B cell (primary cell): ENCODE data around the gene PXN. TPM values are rescaled to one million over a fixed set of nuclear protein-coding genes. Genes with fewer than 3 reads are reported as not detected.
A peak's percentile ranks its signal among the peaks of the same experiment; 100 is the strongest.

Experiments used
- ATAC-seq: fragments of 200-7000 bp; cut with Tn5 transposase; one replicate; pipeline ENCODE4 v1.10.0; 2021; ENCODE audit warnings: low read depth, mild to moderate bottlenecking, moderate number of reproducible peaks, moderate library complexity
- CTCF ChIA-PET: fragments of 350-600 bp; sonication (Branson Sonifier 250); formaldehyde crosslinking; loops from one replicate; lab custom pipeline; 2021; ENCODE audit warnings: antibody characterized with exemption, inconsistent platforms; lab: Charles Lee
- POLR2A ChIA-PET: fragments of 350-600 bp; sonication (Branson Sonifier 250); formaldehyde crosslinking; loops from one replicate; lab custom pipeline; 2021; ENCODE audit warnings: antibody characterized with exemption; lab: Charles Lee
- DNase-seq: peaks from one replicate; pipeline ENCODE4 v3.0.0; 2013
- H2AFZ ChIP-seq: 2 replicates; pipeline ENCODE4 v1.6.1; 2012; ENCODE audit warnings: mild to moderate bottlenecking, low read depth, low read length; ENCODE audit not compliant: insufficient read depth, poor library complexity, severe bottlenecking
- H3K27ac ChIP-seq, 2 donors: 1 replicate in 1 of 2; 2 replicates in 1 of 2; pipeline ENCODE4 v1.5.1; 2012 to 2013; ENCODE audit warnings: low read length in 2 of 2, mild to moderate bottlenecking in 2 of 2, moderate library complexity in 1 of 2
- H3K27me3 ChIP-seq, 4 experiments: fragments of 200-600 bp in 1 of 4; sonication (generic) in 1 of 4; replicated peaks in 1 of 4; 1 replicate in 2 of 4; 2 replicates in 2 of 4; pipeline versions ENCODE4 v1.6.1 to v1.7.0; 2013 to 2016; ENCODE audit warnings: low read length in 3 of 4, mild to moderate bottlenecking in 2 of 4, mixed read lengths in 1 of 4, moderate library complexity in 1 of 4; ENCODE audit not compliant: insufficient read depth in 4 of 4, control insufficient read depth in 3 of 4; ENCODE audit errors: control extremely low read depth in 1 of 4
- H3K36me3 ChIP-seq, 2 experiments: replicated peaks in 1 of 2; 1 replicate in 1 of 2; 2 replicates in 1 of 2; pipeline versions ENCODE4 v1.6.1 to v1.7.1; 2013; ENCODE audit warnings: low read length in 1 of 2; ENCODE audit not compliant: insufficient read depth in 2 of 2, control insufficient read depth in 1 of 2; ENCODE audit errors: control extremely low read depth in 1 of 2, extremely low read depth in 1 of 2
- H3K4me1 ChIP-seq, 2 donors: fragments of 200-600 bp in 1 of 2; sonication (generic) in 1 of 2; 1 replicate in 1 of 2; 2 replicates in 1 of 2; pipeline versions ENCODE4 v1.5.1 to v1.6.1; 2013 to 2017; ENCODE audit warnings: low read length in 2 of 2; ENCODE audit not compliant: control insufficient read depth in 2 of 2, insufficient read depth in 2 of 2
- H3K4me2 ChIP-seq: replicated peaks from 2 replicates; pipeline ENCODE3; 2012; ENCODE audit warnings: mild to moderate bottlenecking, low read depth, low read length; ENCODE audit not compliant: poor library complexity, severe bottlenecking
- H3K4me3 ChIP-seq, 5 experiments: fragments of 200-600 bp in 1 of 5; sonication (generic) in 1 of 5; 1 replicate in 3 of 5; 2 replicates in 2 of 5; pipeline versions ENCODE4 v1.5.1 to v1.7.0; 2011 to 2016; ENCODE audit warnings: low read length in 4 of 5, mild to moderate bottlenecking in 4 of 5, low read depth in 2 of 5, control low read depth in 1 of 5, moderate library complexity in 1 of 5; ENCODE audit not compliant: insufficient read depth in 1 of 5; ENCODE audit errors: control extremely low read depth in 1 of 5, extremely low read depth in 1 of 5
- H3K79me2 ChIP-seq: fragments of 200-600 bp; sonication (generic); one replicate; pipeline ENCODE4 v1.6.0; 2016; ENCODE audit warnings: low read length; ENCODE audit not compliant: control insufficient read depth, insufficient read depth
- H3K9ac ChIP-seq: fragments of 200-600 bp; sonication (generic); 2 replicates; pipeline ENCODE4 v1.6.1; 2017; ENCODE audit warnings: mild to moderate bottlenecking, low read length, moderate library complexity
- H3K9me3 ChIP-seq, 3 donors: one replicate each; pipeline versions ENCODE4 v1.6.1 to v1.7.1; 2013; ENCODE audit warnings: low read length in 2 of 3; ENCODE audit not compliant: control insufficient read depth in 2 of 3, insufficient read depth in 1 of 3; ENCODE audit errors: control extremely low read depth in 1 of 3
- H4K20me1 ChIP-seq: 2 replicates; pipeline ENCODE4 v1.6.0; 2012; ENCODE audit warnings: mild to moderate bottlenecking, low read length; ENCODE audit not compliant: insufficient read depth, control insufficient read depth, poor library complexity, severe bottlenecking
- H3K27ac Mint-ChIP-seq: one replicate; pipeline ENCODE4 v1.8.0; 2021; ENCODE audit warnings: mixed read lengths
- H3K27me3 Mint-ChIP-seq: one replicate; pipeline ENCODE4 v1.8.0; 2021; ENCODE audit warnings: mixed read lengths
- H3K4me1 Mint-ChIP-seq: one replicate; pipeline ENCODE4 v1.8.0; 2021; ENCODE audit warnings: mixed read lengths
- H3K4me3 Mint-ChIP-seq: one replicate; pipeline ENCODE4 v1.8.0; 2021; ENCODE audit warnings: mixed read lengths
- H3K9me3 Mint-ChIP-seq: one replicate; pipeline ENCODE4 v1.8.0; 2022; ENCODE audit warnings: mixed read lengths; ENCODE audit not compliant: insufficient read depth
- EZH2 ChIP-seq: IDR thresholded peaks from 2 replicates; pipeline ENCODE4 v1.6.1; 2012; ENCODE audit warnings: borderline replicate concordance, low read depth, mild to moderate bottlenecking, moderate library complexity, low read length; ENCODE audit not compliant: insufficient read depth, poor library complexity, severe bottlenecking
- WGBS: methylation state at CpG from one replicate; pipeline ENCODE4 v1.1.5; 2013; ENCODE audit warnings: missing lambda C conversion rate; ENCODE audit not compliant: insufficient coverage; 5-methylcytosine and 5-hydroxymethylcytosine counted together
- intact Hi-C: fragments of 100-400 bp; cut with micrococcal nuclease; formaldehyde crosslinking; loops from one replicate; pipeline ENCODE4 v1.10.0; 2022
- polyA plus RNA-seq: library from polyadenylated mRNA; depleted of rRNA; stranded (reverse); fragments of >200 nt; gene quantifications from 2 replicates; pipeline ENCODE4 v1.2.3, GENCODE V29; 2012
- total RNA-seq, 2 donors: library from RNA; stranded (reverse); fragments of 120-200 nt in 1 of 2; gene quantifications; 1 replicate in 1 of 2; 2 replicates in 1 of 2; pipeline versions ENCODE4 v1.2.3 to v1.2.4, GENCODE V29; 2013 to 2022
- TF ChIP-seq, protein P1 (sequence below): fragments of 200-600 bp; IDR thresholded peaks from one replicate; pipeline ENCODE4 v1.8.0; 2022; ENCODE audit warnings: antibody characterized with exemption, mild to moderate bottlenecking

PXN gene
- total and polyA plus RNA-seq, 2 donors (not counting 1 experiment from before 2014, with no cell fraction given), result 2.0 to 3.1 TPM

DNA sequence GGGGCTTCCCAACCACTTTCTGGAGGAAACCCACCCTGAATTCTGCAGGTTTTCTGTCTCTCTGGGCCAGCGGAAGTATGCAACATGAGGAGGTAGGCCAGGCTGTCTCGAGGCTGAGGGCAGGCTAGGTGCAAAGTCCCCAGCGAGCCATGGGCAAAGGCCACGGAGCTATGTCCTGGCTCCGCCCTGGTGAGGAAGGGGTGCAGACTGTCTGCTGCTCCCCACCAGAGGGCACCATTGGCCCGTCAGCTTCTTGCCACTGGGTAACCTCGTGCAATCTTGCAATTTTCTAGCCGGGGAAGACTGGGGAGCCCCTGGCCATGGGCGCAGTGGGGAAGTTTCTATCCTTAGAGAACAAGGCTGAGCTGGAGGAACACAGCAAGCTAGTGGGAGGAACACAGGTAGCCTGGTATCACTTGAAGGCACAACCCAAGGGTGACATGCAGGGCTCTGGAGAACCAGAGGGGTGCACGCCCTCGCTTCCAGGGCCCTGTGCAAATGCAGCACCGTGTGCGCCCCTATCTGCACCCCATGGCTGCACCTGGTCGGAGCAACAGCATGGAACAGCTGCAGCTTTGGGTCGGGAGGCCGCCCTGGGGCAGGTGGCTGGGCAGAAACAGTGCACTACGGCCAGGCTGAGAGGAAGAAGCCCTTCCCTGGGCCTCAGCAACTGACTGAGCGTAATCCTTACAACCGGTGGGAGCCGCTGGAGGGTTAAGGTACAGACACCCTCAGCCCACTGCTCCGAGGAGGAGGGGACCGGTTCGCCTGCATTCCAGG lies 37.0 kb downstream of the PXN start:
- Histone ChIP-seq H3K27ac (no peak overlapping the region), H3K27me3 (peaks cover 0 to 80% (median 40%) of the 10 kb centered on the region in 4 experiments), H3K4me1 (peaks cover 59 to 61% of the 10 kb centered on the region in 2 donors), H3K4me2 (peak overlapping the region; percentile 48), H4K20me1 (peaks cover 12% of the 10 kb centered on the region), H3K9ac (no peak overlapping the region), H3K9me3 (peaks cover 0 to 14% (median 0%) of the 10 kb centered on the region in 3 donors), H3K79me2 (peaks cover 7% of the 10 kb centered on the region), H3K36me3 (no peaks in the 10 kb centered on the region), H2AFZ (no peak overlapping the region), H3K4me3 (no peak overlapping the region)
- Mint-ChIP-seq H3K4me3 (peak overlapping the region; percentile 12), H3K27me3 (peaks cover 33% of the 10 kb centered on the region), H3K9me3 (no peaks in the 10 kb centered on the region), H3K27ac (no peak overlapping the region), H3K4me1 (peaks cover 43% of the 10 kb centered on the region)
- ATAC-seq, result peak; percentile 96
- POLR2A ChIA-PET, result interaction anchor here (0.6 to 1.9 kb wide), 7 partner anchors 24 to 420 kb away, joined by 3 to 13 read pairs (median 5); partner anchors contain the start of genes PXN, RNU4-1, RNU4-2 and RPLP0
- WGBS, result 14% methylated on average over 23 of the region's 23 CpGs
- TF ChIP-seq EZH2, result no peak
- TF ChIP-seq, protein P1, sequence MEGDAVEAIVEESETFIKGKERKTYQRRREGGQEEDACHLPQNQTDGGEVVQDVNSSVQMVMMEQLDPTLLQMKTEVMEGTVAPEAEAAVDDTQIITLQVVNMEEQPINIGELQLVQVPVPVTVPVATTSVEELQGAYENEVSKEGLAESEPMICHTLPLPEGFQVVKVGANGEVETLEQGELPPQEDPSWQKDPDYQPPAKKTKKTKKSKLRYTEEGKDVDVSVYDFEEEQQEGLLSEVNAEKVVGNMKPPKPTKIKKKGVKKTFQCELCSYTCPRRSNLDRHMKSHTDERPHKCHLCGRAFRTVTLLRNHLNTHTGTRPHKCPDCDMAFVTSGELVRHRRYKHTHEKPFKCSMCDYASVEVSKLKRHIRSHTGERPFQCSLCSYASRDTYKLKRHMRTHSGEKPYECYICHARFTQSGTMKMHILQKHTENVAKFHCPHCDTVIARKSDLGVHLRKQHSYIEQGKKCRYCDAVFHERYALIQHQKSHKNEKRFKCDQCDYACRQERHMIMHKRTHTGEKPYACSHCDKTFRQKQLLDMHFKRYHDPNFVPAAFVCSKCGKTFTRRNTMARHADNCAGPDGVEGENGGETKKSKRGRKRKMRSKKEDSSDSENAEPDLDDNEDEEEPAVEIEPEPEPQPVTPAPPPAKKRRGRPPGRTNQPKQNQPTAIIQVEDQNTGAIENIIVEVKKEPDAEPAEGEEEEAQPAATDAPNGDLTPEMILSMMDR, result peak; percentile 88
- DNase-seq, result peak; percentile 89
- intact Hi-C loops, result loop anchor here (1.0 kb wide), 4 partner anchors 37 to 128 kb away; partner anchors contain the start of genes PXN and RNU4-1
- CTCF ChIA-PET, result interaction anchor here (0.6 to 11.5 kb wide), 33 partner anchors 9 to 743 kb away, joined by 3 to 313 read pairs (median 6); partner anchors contain the start of genes PXN, RNU4-1, RNU4-2 and RPLP0

DNA sequence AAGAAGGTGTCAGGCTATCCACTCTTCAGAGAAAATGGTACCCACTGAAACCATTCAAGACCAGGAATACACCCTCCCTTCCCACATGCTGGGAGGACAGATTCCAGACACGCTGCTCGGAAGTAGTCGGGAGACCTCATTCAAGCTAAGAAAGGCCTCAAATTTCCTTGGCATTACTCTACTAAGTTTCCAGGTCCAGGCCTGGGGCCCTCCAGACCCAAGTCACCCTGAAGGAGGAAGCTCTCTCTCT lies 37.6 kb downstream of the PXN start:
- POLR2A ChIA-PET, result interaction anchor here (0.6 to 1.9 kb wide), 7 partner anchors 24 to 420 kb away, joined by 3 to 13 read pairs (median 5); partner anchors contain the start of genes PXN, RNU4-1, RNU4-2 and RPLP0
- ATAC-seq (peak; percentile 15), DNase-seq (no peak)
- WGBS, result 50% methylated on average over 1 of the region's 3 CpGs
- no peak overlapping the region for H3K9ac ChIP-seq
- peaks cover 41% of the 10 kb centered on the region for H3K4me1 Mint-ChIP-seq
- H3K9me3 ChIP-seq, result peaks cover 0 to 14% (median 0%) of the 10 kb centered on the region in 3 donors
- H3K9me3 Mint-ChIP-seq, result no peaks in the 10 kb centered on the region
- no peaks in the 10 kb centered on the region for H3K36me3 ChIP-seq
- H3K79me2 ChIP-seq, result peaks cover 7% of the 10 kb centered on the region
- H3K4me2 ChIP-seq, result peak overlapping the region; percentile 48
- H3K27ac Mint-ChIP-seq, result no peak overlapping the region
- peaks cover 0 to 76% (median 38%) of the 10 kb centered on the region in 4 experiments for H3K27me3 ChIP-seq
- H3K27me3 Mint-ChIP-seq, result peaks cover 33% of the 10 kb centered on the region
- H3K4me1 ChIP-seq, result peaks cover 57 to 59% of the 10 kb centered on the region in 2 donors
- H3K4me3 Mint-ChIP-seq, result no peak overlapping the region
- peaks cover 12% of the 10 kb centered on the region for H4K20me1 ChIP-seq
- H2AFZ ChIP-seq, result no peak overlapping the region
- TF ChIP-seq EZH2, result no peak
- H3K27ac ChIP-seq, result no peak overlapping the region
- intact Hi-C loops, result loop anchor here (1.0 kb wide), 4 partner anchors 37 to 128 kb away; partner anchors contain the start of genes PXN and RNU4-1
- no peak overlapping the region for H3K4me3 ChIP-seq
- CTCF ChIA-PET, result interaction anchor here (0.6 to 11.5 kb wide), 31 partner anchors 9 to 744 kb away, joined by 3 to 313 read pairs (median 6); partner anchors contain the start of genes PXN, RNU4-1, RNU4-2 and RPLP0
